ENCODE results near the gene ZNF530. TPM values are rescaled to one million over a fixed set of nuclear protein-coding genes. Genes with fewer than 3 reads are reported as not detected.
A peak's percentile ranks its signal among the peaks of the same experiment; 100 is the strongest.

The ZNF530 gene
- total and polyA plus RNA-seq, 9 of the 15 experiments (the other 6 are each of a cell fraction or from before 2014, with no cell fraction given), result 0.28 to 5.9 (median 4.0) TPM

DNA sequence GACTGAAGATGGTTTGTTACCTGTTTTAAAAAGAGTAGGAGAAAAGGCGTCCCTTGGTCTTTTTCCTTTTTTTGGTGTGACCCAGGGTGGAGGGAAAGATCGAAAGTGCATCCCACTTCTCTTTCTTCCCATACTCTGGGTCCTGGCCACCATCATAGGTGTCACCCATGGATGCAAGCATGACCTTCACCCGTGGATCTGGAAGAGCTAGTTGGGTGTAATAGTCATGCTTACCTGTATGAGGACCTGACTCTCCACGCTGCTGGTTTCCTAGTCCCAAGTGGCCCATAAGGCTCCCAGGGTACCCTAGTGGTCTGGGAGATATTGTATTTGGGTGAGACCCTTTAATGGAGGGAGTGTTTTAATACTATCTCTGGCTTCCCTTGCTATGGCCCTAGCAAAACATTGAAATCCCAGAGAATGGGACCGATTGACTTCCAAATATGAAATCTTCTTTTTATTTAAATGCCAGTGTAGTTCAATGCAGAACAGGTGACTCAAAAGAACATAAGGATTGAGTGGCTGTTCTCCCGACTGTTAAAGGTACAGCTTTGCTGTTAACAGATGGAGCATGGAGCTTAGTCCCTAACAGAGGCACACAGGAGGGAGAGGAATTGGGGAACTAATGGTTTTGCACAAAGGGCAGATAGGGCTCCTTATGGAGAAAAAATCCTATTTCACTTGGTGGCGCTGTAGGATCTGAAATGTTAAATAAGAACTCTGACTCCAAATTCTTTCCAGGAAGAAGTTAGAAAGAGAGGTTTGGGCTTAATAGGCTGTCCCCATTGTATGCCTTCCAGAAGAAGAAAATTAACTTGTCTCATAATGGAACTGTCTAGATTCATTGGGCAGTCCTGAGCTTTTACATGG lies 33.1 kb upstream of the ZNF530 start:
- in situ Hi-C loops (cut with MboI), result no loop called here
- 4% methylated on average over 7 of the region's 7 CpGs for WGBS (ENCODE audit: insufficient coverage, low coverage, missing lambda C conversion rate)
- TF ChIP-seq, protein P1, sequence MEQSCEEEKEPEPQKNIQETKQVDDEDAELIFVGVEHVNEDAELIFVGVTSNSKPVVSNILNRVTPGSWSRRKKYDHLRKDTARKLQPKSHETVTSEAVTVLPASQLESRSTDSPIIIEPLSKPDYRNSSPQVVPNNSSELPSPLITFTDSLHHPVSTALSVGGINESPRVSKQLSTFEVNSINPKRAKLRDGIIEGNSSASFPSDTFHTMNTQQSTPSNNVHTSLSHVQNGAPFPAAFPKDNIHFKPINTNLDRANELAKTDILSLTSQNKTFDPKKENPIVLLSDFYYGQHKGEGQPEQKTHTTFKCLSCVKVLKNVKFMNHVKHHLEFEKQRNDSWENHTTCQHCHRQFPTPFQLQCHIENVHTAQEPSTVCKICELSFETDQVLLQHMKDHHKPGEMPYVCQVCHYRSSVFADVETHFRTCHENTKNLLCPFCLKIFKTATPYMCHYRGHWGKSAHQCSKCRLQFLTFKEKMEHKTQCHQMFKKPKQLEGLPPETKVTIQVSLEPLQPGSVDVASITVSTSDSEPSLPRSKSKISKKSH (CRISPR knock-in tag; IDR thresholded peaks at IDR 0.05), result peak; percentile 93
- peak; percentile 97 to 99 for TF ChIP-seq CBX3 (IDR thresholded peaks at IDR 0.05; ENCODE audit: borderline replicate concordance in 1 of 2, low read length in 2 of 2)
- TF ChIP-seq YY1 (IDR thresholded peaks at IDR 0.05; ENCODE audit: borderline replicate concordance in 1 of 3, control insufficient read depth in 1 of 3, extremely low read depth in 1 of 3, insufficient read depth in 3 of 3, insufficient read length in 1 of 3, insufficient replicate concordance in 2 of 3, low read depth in 1 of 3, low read length in 2 of 3), result peak in 1 of 3 experiments; percentile 63
- TF ChIP-seq RBM15 (IDR thresholded peaks at IDR 0.05; ENCODE audit: insufficient read depth, low read length), result no peak
- TF ChIP-seq, protein P2, sequence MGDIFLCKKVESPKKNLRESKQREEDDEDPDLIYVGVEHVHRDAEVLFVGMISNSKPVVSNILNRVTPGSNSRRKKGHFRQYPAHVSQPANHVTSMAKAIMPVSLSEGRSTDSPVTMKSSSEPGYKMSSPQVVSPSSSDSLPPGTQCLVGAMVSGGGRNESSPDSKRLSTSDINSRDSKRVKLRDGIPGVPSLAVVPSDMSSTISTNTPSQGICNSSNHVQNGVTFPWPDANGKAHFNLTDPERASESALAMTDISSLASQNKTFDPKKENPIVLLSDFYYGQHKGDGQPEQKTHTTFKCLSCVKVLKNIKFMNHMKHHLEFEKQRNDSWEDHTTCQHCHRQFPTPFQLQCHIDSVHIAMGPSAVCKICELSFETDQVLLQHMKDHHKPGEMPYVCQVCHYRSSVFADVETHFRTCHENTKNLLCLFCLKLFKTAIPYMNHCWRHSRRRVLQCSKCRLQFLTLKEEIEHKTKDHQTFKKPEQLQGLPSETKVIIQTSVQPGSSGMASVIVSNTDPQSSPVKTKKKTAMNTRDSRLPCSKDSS (IDR thresholded peaks at IDR 0.05; ENCODE audit: low read depth, partially characterized antibody), result peak; percentile 76
- TF ChIP-seq, protein P3, sequence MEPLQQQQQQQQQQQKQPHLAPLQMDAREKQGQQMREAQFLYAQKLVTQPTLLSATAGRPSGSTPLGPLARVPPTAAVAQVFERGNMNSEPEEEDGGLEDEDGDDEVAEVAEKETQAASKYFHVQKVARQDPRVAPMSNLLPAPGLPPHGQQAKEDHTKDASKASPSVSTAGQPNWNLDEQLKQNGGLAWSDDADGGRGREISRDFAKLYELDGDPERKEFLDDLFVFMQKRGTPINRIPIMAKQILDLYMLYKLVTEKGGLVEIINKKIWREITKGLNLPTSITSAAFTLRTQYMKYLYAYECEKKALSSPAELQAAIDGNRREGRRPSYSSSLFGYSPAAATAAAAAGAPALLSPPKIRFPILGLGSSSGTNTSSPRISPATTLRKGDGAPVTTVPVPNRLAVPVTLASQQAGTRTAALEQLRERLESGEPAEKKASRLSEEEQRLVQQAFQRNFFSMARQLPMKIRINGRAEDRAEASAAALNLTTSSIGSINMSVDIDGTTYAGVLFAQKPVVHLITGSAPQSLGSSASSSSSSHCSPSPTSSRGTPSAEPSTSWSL (CRISPR knock-in tag; IDR thresholded peaks at IDR 0.05; ENCODE audit: borderline replicate concordance), result no peak
- TF ChIP-seq CBX5 (IDR thresholded peaks at IDR 0.05; ENCODE audit: borderline replicate concordance, low read depth), result peak; percentile 100
- TF ChIP-seq, protein P4, sequence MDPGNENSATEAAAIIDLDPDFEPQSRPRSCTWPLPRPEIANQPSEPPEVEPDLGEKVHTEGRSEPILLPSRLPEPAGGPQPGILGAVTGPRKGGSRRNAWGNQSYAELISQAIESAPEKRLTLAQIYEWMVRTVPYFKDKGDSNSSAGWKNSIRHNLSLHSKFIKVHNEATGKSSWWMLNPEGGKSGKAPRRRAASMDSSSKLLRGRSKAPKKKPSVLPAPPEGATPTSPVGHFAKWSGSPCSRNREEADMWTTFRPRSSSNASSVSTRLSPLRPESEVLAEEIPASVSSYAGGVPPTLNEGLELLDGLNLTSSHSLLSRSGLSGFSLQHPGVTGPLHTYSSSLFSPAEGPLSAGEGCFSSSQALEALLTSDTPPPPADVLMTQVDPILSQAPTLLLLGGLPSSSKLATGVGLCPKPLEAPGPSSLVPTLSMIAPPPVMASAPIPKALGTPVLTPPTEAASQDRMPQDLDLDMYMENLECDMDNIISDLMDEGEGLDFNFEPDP (CRISPR knock-in tag; IDR thresholded peaks at IDR 0.05), result no peak
- peak; percentile 29; the same call in 1 of the 2 replicates for TF ChIP-seq JUN (IDR thresholded peaks at IDR 0.05; ENCODE audit: borderline replicate concordance, low read depth, low read length)
- no peak for TF ChIP-seq JUN (CRISPR knock-in tag; IDR thresholded peaks at IDR 0.05; ENCODE audit: borderline replicate concordance)
- TF ChIP-seq RAD21 (CRISPR knock-in tag; conservative IDR thresholded peaks at IDR 0.05 in 1 of 2, IDR thresholded peaks at IDR 0.05 in 1 of 2), result peak in 1 of 2 experiments; percentile 37; a peak in 1 of 4 replicates
- peak; percentile 77 for TF ChIP-seq ZFP36 (IDR thresholded peaks at IDR 0.05; ENCODE audit: low read depth, low read length, partially characterized antibody)
- 0 out of 4 replicates have a peak, but pooled peaks of 1 of the 2 experiments have one; percentile 44 for TF ChIP-seq TRIM24 (IDR thresholded peaks at IDR 0.05)

More for the DNA sequence above, 33.1 kb upstream of the ZNF530 start:
- Histone ChIP-seq H3K9me3 (replicated peaks; ENCODE audit: control insufficient read depth, insufficient read depth, low read depth, low read length) (peaks cover 8% of the 10 kb centered on the region), H3K4me1 (replicated peaks in 1 of 2; ENCODE audit: control insufficient read depth in 2 of 2, insufficient read depth in 2 of 2, low read length in 2 of 2) (no peaks in the 10 kb centered on the region), H2AFZ (ENCODE audit: low read depth, low read length) (no peak overlapping the region), H4K20me1 (replicated peaks; ENCODE audit: control insufficient read depth, insufficient read depth, low read length) (no peaks in the 10 kb centered on the region), H3K27me3 (ENCODE audit: control insufficient read depth in 2 of 2, insufficient read depth in 2 of 2, low read length in 2 of 2) (no peaks in the 10 kb centered on the region), H3K27ac (ENCODE audit: extremely low read depth, low read depth, low read length) (no peak overlapping the region), H3K79me2 (ENCODE audit: control insufficient read depth, insufficient read depth, low read length) (no peaks in the 10 kb centered on the region), H3K4me2 (ENCODE audit: insufficient read depth, low read length) (no peak overlapping the region), H3K9me1 (ENCODE audit: control insufficient read depth, insufficient read depth, low read length) (no peaks in the 10 kb centered on the region), H3K4me3 (no peak overlapping the region), H3K9ac (ENCODE audit: insufficient read depth in 1 of 2, low read depth in 2 of 2, low read length in 2 of 2) (no peak overlapping the region), H3K36me3 (ENCODE audit: control insufficient read depth, insufficient read depth, low read length) (no peaks in the 10 kb centered on the region)
- ATAC-seq, result no peak
- no peak for FAIRE-seq
- CTCF ChIA-PET (ENCODE audit: low intra/inter-chr PET ratio), result no interaction called here
- POLR2A ChIA-PET, result no interaction called here
- no TSS peak for BruUV-seq (replicated peaks)
- intact Hi-C loops (cut with micrococcal nuclease), result no loop called here
- peak in 2 of 4 experiments; percentile 26 to 54 for DNase-seq (ENCODE audit: extremely low read depth in 1 of 4, low spot score in 3 of 4)

Measured in K562 (cell line).